Esophagus squamous epithelium (tissue), 4 donors: ENCODE results near the gene SLC25A45.

Experiments used
- POLR2A ChIP-seq, 4 donors: fragments of 450-650 bp; IDR thresholded peaks; one replicate each; pipeline ENCODE4 v1.6.1; 2017; ENCODE audit warnings: antibody characterized with exemption in 4 of 4, mild to moderate bottlenecking in 4 of 4, moderate library complexity in 3 of 4
- TF ChIP-seq, protein P1 (sequence below), 6 experiments: fragments of 450-650 bp in 4 of 6; fragments of 200-600 bp in 2 of 6; sonication (generic) in 2 of 6; IDR thresholded peaks; one replicate each; pipeline ENCODE4 v1.5.1; 2016 to 2019; ENCODE audit warnings: antibody characterized with exemption in 6 of 6, mild to moderate bottlenecking in 4 of 6, moderate library complexity in 4 of 6

DNA sequence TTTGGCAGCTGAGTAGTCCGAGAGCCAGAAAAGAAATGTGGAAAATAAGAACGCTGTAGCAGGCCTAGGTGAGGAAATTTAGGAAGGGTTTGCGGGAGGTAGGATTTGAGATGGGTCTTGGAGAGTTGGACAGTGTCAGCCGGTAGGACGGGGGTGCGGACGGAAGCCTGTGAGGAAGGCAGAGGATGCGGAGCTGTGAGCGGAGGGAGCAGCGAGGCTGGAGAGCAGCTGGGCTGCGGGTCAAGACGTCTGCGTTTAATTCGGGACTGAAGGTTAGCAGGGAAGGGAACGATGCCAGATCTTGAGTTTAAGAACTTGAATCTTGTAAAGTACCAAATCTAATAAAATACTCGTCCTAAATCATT is 28.6 kb downstream of the SLC25A45 start:
- TF ChIP-seq POLR2A (IDR thresholded peaks at IDR 0.05), result no peak
- TF ChIP-seq, protein P1, sequence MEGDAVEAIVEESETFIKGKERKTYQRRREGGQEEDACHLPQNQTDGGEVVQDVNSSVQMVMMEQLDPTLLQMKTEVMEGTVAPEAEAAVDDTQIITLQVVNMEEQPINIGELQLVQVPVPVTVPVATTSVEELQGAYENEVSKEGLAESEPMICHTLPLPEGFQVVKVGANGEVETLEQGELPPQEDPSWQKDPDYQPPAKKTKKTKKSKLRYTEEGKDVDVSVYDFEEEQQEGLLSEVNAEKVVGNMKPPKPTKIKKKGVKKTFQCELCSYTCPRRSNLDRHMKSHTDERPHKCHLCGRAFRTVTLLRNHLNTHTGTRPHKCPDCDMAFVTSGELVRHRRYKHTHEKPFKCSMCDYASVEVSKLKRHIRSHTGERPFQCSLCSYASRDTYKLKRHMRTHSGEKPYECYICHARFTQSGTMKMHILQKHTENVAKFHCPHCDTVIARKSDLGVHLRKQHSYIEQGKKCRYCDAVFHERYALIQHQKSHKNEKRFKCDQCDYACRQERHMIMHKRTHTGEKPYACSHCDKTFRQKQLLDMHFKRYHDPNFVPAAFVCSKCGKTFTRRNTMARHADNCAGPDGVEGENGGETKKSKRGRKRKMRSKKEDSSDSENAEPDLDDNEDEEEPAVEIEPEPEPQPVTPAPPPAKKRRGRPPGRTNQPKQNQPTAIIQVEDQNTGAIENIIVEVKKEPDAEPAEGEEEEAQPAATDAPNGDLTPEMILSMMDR (IDR thresholded peaks at IDR 0.05), result no peak
